Keratinocyte (primary cell): ENCODE data around the gene SF1.

Source experiments
- CTCF ChIP-seq, 3 experiments: IDR thresholded peaks in 1 of 3; conservative IDR thresholded peaks in 1 of 3; optimal IDR thresholded peaks in 1 of 3; 2 replicates in 2 of 3; 3 replicates in 1 of 3; pipeline versions ENCODE3 to v1.5.1; 2011; ENCODE audit warnings: low read length in 3 of 3, mild to moderate bottlenecking in 3 of 3, moderate library complexity in 2 of 3, control low read depth in 1 of 3, inconsistent platforms in 1 of 3; ENCODE audit not compliant: insufficient read depth in 2 of 3; ENCODE audit errors: extremely low read depth in 1 of 3
- EZH2 ChIP-seq: IDR thresholded peaks from one replicate; pipeline ENCODE4 v1.6.1; 2012; ENCODE audit warnings: inconsistent platforms, mild to moderate bottlenecking, low read length, moderate library complexity

DNA sequence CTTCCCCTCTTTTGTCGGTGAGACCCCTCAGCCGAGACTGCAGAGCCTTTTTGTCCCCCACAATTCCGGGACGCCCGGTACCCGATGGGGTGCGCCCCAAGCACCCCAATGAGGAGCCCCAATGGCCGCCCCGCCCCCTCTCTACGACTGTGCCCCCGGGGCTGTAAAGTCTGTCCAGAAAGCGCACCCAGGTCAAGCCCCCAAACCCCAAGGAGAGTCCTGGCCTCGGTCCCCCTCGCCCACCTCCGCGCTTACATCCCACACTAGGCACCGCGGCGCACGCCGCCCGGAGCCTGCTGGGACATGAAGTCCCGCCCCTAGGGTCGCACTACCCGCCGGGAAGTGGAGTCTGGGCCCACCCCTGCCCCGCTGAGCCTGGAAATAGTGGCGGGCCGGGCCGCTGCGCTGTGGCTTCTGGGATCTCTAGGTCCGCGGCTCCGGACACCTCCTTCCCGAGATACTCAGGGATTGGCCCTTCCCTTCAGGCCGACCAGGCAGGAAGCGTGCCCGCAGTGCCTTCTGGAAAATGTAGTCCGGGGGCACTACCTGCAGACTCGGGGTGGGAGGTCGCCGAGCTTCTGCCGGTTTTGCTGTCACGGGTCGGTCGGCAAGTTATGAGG lies 32.0 kb upstream of the SF1 start, which contains the start of gene MEN1:
- TF ChIP-seq CTCF (optimal IDR thresholded peaks at IDR 0.05 in 1 of 3, IDR thresholded peaks at IDR 0.05 in 1 of 3, conservative IDR thresholded peaks at IDR 0.05 in 1 of 3; ENCODE audit: extremely low read depth in 1 of 3, insufficient read depth in 2 of 3, low read length in 3 of 3), result no peak
- TF ChIP-seq EZH2, result no peak
